Glutamatergic neuron (in vitro differentiated cells): Measurements from ENCODE around the gene NOTUM. TPM values are rescaled to one million over a fixed set of nuclear protein-coding genes. Genes with fewer than 3 reads are reported as not detected.
A peak's percentile ranks its signal among the peaks of the same experiment; 100 is the strongest.
"Not testable (repeated sequence)": the region's sequence is repeated elsewhere in the genome, so short reads cannot be mapped to it uniquely, and the experiment has no call there.

Source experiments
- DNase-seq: peaks from one replicate; pipeline ENCODE4 v3.0.0; 2022
- H3K27ac Mint-ChIP-seq: one replicate; pipeline ENCODE4 v1.8.0; 2020; ENCODE audit warnings: mild to moderate bottlenecking, mixed read lengths, inconsistent platforms; ENCODE audit not compliant: unreplicated experiment
- H3K27me3 Mint-ChIP-seq: one replicate; pipeline ENCODE4 v1.8.0; 2020; ENCODE audit warnings: mild to moderate bottlenecking, moderate library complexity, mixed read lengths, inconsistent platforms; ENCODE audit not compliant: unreplicated experiment
- H3K36me3 Mint-ChIP-seq: one replicate; pipeline ENCODE4 v1.8.0; 2020; ENCODE audit warnings: mild to moderate bottlenecking, mixed read lengths, inconsistent platforms; ENCODE audit not compliant: unreplicated experiment
- H3K4me1 Mint-ChIP-seq: one replicate; pipeline ENCODE4 v1.8.0; 2020; ENCODE audit warnings: mild to moderate bottlenecking, low read depth, mixed read lengths, inconsistent platforms; ENCODE audit not compliant: unreplicated experiment
- H3K4me3 Mint-ChIP-seq: one replicate; pipeline ENCODE4 v1.8.0; 2020; ENCODE audit warnings: mild to moderate bottlenecking, mixed read lengths, inconsistent platforms; ENCODE audit not compliant: unreplicated experiment
- H3K9me3 Mint-ChIP-seq: one replicate; pipeline ENCODE4 v1.8.0; 2020; ENCODE audit warnings: mild to moderate bottlenecking, moderate library complexity, mixed read lengths, inconsistent platforms; ENCODE audit not compliant: unreplicated experiment
- CTCF ChIP-seq: fragments of 200-600 bp; sonication (generic); IDR thresholded peaks from one replicate; pipeline ENCODE4 v1.5.0; 2021; ENCODE audit not compliant: partially characterized antibody, unreplicated experiment
- total RNA-seq: library from RNA; stranded (reverse); fragmentation: NEBNext Ultra II Directional; extraction: Animal tissue kit (Norgen Biotek cat#: 25700); gene quantifications from one replicate; pipeline ENCODE4 v1.2.1, GENCODE V29; 2021; ENCODE audit not compliant: unreplicated experiment

NOTUM gene
- total RNA-seq, 1 donor from 2014 or later, result 39.8 TPM

- peaks cover 15% of the 10 kb centered on the region for H3K9me3 Mint-ChIP-seq
- no peak overlapping the region for H3K4me3 Mint-ChIP-seq
- H3K4me1 Mint-ChIP-seq, result peaks cover 13% of the 10 kb centered on the region
- peaks cover 10% of the 10 kb centered on the region for H3K27me3 Mint-ChIP-seq
- H3K36me3 Mint-ChIP-seq, result peaks cover 4% of the 10 kb centered on the region
- no peak for TF ChIP-seq CTCF
- H3K27ac Mint-ChIP-seq, result peak overlapping the region; percentile 28
- DNase-seq, result no peak
Observed at GRCh38 chr17:81954131-81955057, 6.6 kb downstream of the NOTUM start.

- Mint-ChIP-seq H3K4me1 (peaks cover 13% of the 10 kb centered on the region), H3K9me3 (peaks cover 11% of the 10 kb centered on the region), H3K27ac (peak overlapping the region; percentile 38)
- not testable (repeated sequence) for H3K4me3 Mint-ChIP-seq, H3K36me3 Mint-ChIP-seq, DNase-seq, H3K27me3 Mint-ChIP-seq
Observed at GRCh38 chr17:81953443-81953842, 7.5 kb downstream of the NOTUM start.

GRCh38 chr17:81952792-81953228 is 8.2 kb downstream of the NOTUM start:
- Mint-ChIP-seq H3K36me3 (no peaks in the 10 kb centered on the region), H3K27ac (peak overlapping the region; percentile 48), H3K9me3 (peaks cover 9% of the 10 kb centered on the region), H3K4me1 (peaks cover 13% of the 10 kb centered on the region), H3K4me3 (no peak overlapping the region), H3K27me3 (peaks cover 8% of the 10 kb centered on the region)
- no peak for DNase-seq
- no peak for TF ChIP-seq CTCF

- DNase-seq, result no peak
- Mint-ChIP-seq H3K36me3 (no peaks in the 10 kb centered on the region), H3K9me3 (peaks cover 6% of the 10 kb centered on the region), H3K27me3 (peaks cover 3% of the 10 kb centered on the region), H3K4me3 (no peak overlapping the region), H3K27ac (peak overlapping the region; percentile 48), H3K4me1 (peaks cover 9% of the 10 kb centered on the region)
- TF ChIP-seq CTCF, result no peak
Observed at GRCh38 chr17:81951785-81952684, 9.0 kb downstream of the NOTUM start.

GRCh38 chr17:81950501-81950900 is 10.5 kb downstream of the NOTUM start:
- H3K4me1 Mint-ChIP-seq, result peaks cover 7% of the 10 kb centered on the region
- TF ChIP-seq CTCF, result no peak
- peaks cover 3% of the 10 kb centered on the region for H3K9me3 Mint-ChIP-seq
- no peak for DNase-seq
- no peak overlapping the region for H3K4me3 Mint-ChIP-seq
- H3K27me3 Mint-ChIP-seq, result peaks cover 3% of the 10 kb centered on the region
- peak overlapping the region; percentile 72 for H3K27ac Mint-ChIP-seq
- H3K36me3 Mint-ChIP-seq, result no peaks in the 10 kb centered on the region
